Left kidney (tissue), 2 donors: ENCODE measurements around the gene RBMS1. TPM values are rescaled to one million over a fixed set of nuclear protein-coding genes. Genes with fewer than 3 reads are reported as not detected.

Experiments used
- DNase-seq: peaks from one replicate; pipeline ENCODE4 v3.0.0-alpha.2; 2013
- polyA plus RNA-seq: library from polyadenylated mRNA; unstranded; fragments of 120-200 nt; gene quantifications from one replicate; pipeline ENCODE4 v1.2.1, GENCODE V29; 2013; ENCODE audit not compliant: insufficient read length

RBMS1 gene
- polyA plus RNA-seq, 1 donor: 177 TPM

DNA sequence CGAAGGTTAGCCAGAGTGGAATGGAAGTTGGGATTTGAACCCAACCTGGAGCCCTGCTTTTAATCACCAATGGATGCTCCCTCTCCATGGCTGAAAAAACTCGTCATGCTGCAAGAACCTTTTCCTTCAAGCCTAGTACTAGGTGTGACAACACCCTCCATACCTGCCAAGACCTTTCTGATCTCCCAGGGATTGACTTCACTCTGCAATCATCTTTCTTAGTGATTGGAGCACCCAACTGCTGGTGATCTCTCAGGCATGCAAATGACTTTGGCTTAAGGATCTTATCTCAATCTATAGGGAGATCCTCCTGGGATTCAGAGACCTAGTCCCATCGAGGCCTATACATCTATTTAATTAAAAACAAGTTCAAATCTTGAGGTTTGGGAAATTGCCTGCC lies 270.0 kb downstream of the RBMS1 start:
- DNase-seq: no peak

DNA sequence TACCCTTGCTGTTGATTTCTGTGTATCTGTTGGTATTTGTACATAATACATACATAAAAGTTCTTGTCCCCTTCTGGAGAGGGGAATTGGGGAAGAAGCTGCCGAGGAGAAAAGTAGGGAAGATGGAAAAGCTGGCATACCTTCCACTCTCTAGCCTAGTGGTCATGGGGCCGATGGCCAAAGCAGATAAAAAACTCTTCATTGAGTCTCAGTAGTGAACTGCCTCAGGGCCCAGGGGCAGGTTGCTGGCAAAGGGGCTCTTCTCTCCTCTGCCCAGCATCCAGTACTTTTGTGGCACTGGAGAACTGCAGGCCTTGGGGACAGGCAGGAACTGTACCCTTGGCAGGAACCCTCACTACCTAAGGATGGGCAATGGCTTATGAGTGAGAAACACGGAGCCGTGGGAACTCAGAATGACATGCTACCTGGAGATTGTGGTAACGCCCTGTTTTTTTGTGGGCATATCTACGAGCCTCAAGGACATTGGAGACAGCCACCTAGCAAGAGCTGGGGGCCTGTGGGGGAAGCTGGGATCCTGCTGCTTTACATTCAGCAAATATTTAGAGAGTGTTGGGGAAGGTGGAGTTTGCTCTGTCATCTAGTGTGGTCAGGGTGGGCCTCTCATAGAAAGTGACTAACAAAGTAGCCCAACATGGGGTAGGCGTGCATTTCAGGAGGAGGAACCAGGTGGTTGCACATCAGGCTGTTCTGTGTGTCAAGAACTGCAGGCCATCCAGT lies 270.9 kb downstream of the RBMS1 start:
- DNase-seq: no peak
